OCI-LY1 (cell line): ENCODE measurements around the gene SLC1A4.
"Not testable (repeated sequence)": the region's sequence is repeated elsewhere in the genome, so short reads cannot be mapped to it uniquely, and the experiment has no call there.

Experiments
- H2AFZ ChIP-seq: fragments of 200-600 bp; sonication (generic), shearing (Covaris generic); 2 replicates; pipeline ENCODE4 v1.6.0; 2014; ENCODE audit warnings: antibody characterized with exemption, mild to moderate bottlenecking, low read length
- H3F3A ChIP-seq: fragments of 200-600 bp; sonication (generic), shearing (Covaris generic); 2 replicates; pipeline ENCODE4 v1.6.0; 2014; ENCODE audit warnings: mild to moderate bottlenecking, antibody characterized with exemption, low read length, moderate library complexity; ENCODE audit not compliant: insufficient read depth
- H3K27ac ChIP-seq: fragments of 200-600 bp; sonication (generic); 2 replicates; pipeline ENCODE4 v1.5.1; 2014; ENCODE audit warnings: low read length, mixed run types, mild to moderate bottlenecking, low read depth; ENCODE audit not compliant: poor library complexity, severe bottlenecking
- H3K27me3 ChIP-seq: fragments of 200-600 bp; sonication (generic); 2 replicates; pipeline ENCODE4 v1.6.0; 2014; ENCODE audit warnings: antibody characterized with exemption, mild to moderate bottlenecking, low read length, moderate library complexity; ENCODE audit not compliant: insufficient read depth
- H3K36me3 ChIP-seq: fragments of 200-600 bp; sonication (generic); 2 replicates; pipeline ENCODE4 v1.6.1; 2014; ENCODE audit warnings: mild to moderate bottlenecking, antibody characterized with exemption, low read length, moderate library complexity, mixed read lengths; ENCODE audit not compliant: insufficient read depth
- H3K4me1 ChIP-seq: fragments of 200-600 bp; sonication (generic); 2 replicates; pipeline ENCODE4 v1.5.1; 2014; ENCODE audit warnings: mild to moderate bottlenecking, low read length, moderate library complexity; ENCODE audit not compliant: insufficient read depth, severe bottlenecking
- H3K4me2 ChIP-seq: fragments of 200-600 bp; sonication (generic), shearing (Covaris generic); 2 replicates; pipeline ENCODE4 v1.6.1; 2014; ENCODE audit warnings: low read length
- H3K4me3 ChIP-seq: fragments of 200-600 bp; sonication (generic); 2 replicates; pipeline ENCODE4 v1.5.1; 2014; ENCODE audit warnings: low read length, low read depth, mild to moderate bottlenecking, mixed read lengths; ENCODE audit not compliant: poor library complexity, severe bottlenecking
- H3K79me2 ChIP-seq: fragments of 200-600 bp; shearing (Covaris generic); 2 replicates; pipeline ENCODE4 v1.6.1; 2016; ENCODE audit warnings: mixed run types, low read length, mixed read lengths; ENCODE audit not compliant: insufficient read depth
- H3K9ac ChIP-seq: fragments of 200-600 bp; sonication (generic), shearing (Covaris generic); 2 replicates; pipeline ENCODE4 v1.6.1; 2014; ENCODE audit warnings: mild to moderate bottlenecking, low read length, mixed read lengths
- H3K9me2 ChIP-seq: fragments of 200-600 bp; sonication (generic), shearing (Covaris generic); 2 replicates; pipeline ENCODE4 v1.6.1; 2014; ENCODE audit warnings: low read depth, mild to moderate bottlenecking, low read length, mixed read lengths
- H3K9me3 ChIP-seq: fragments of 200-600 bp; shearing (Covaris generic); 2 replicates; pipeline ENCODE4 v1.6.1; 2014; ENCODE audit warnings: low read length, mixed read lengths
- H4K20me1 ChIP-seq: fragments of 200-600 bp; sonication (generic), shearing (Covaris generic); 2 replicates; pipeline ENCODE4 v1.6.0; 2016; ENCODE audit warnings: mild to moderate bottlenecking, low read length; ENCODE audit not compliant: insufficient read depth
- EZH2 ChIP-seq: fragments of 200-600 bp; sonication (generic), shearing (Covaris generic); IDR thresholded peaks from 2 replicates; pipeline ENCODE4 v1.8.0; 2017; ENCODE audit warnings: borderline replicate concordance, mixed run types, mild to moderate bottlenecking, antibody characterized with exemption, low read length, moderate library complexity, mixed read lengths
- TF ChIP-seq, protein P1 (sequence below): fragments of 200-600 bp; sonication (generic), shearing (Covaris generic); IDR thresholded peaks from 2 replicates; pipeline ENCODE4 v1.5.1; 2017; ENCODE audit warnings: mild to moderate bottlenecking, antibody characterized with exemption, low read length, moderate library complexity, mixed read lengths

SLC1A4 gene

GRCh38 chr2:64958556-64958955 is 30.6 kb upstream of the SLC1A4 start:
- H3K9me3 ChIP-seq: peaks cover 7% of the 10 kb centered on the region
- no peaks in the 10 kb centered on the region for H4K20me1 ChIP-seq
- peaks cover 5% of the 10 kb centered on the region for H3K4me1 ChIP-seq
- H3K27me3 ChIP-seq: no peaks in the 10 kb centered on the region
- no peaks in the 10 kb centered on the region for H3K36me3 ChIP-seq
- H3K27ac ChIP-seq: no peak overlapping the region
- no peak overlapping the region for H3K9ac ChIP-seq
- no peak overlapping the region for H2AFZ ChIP-seq
- no peak for TF ChIP-seq EZH2
- TF ChIP-seq, protein P1, sequence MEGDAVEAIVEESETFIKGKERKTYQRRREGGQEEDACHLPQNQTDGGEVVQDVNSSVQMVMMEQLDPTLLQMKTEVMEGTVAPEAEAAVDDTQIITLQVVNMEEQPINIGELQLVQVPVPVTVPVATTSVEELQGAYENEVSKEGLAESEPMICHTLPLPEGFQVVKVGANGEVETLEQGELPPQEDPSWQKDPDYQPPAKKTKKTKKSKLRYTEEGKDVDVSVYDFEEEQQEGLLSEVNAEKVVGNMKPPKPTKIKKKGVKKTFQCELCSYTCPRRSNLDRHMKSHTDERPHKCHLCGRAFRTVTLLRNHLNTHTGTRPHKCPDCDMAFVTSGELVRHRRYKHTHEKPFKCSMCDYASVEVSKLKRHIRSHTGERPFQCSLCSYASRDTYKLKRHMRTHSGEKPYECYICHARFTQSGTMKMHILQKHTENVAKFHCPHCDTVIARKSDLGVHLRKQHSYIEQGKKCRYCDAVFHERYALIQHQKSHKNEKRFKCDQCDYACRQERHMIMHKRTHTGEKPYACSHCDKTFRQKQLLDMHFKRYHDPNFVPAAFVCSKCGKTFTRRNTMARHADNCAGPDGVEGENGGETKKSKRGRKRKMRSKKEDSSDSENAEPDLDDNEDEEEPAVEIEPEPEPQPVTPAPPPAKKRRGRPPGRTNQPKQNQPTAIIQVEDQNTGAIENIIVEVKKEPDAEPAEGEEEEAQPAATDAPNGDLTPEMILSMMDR: no peak
- H3K79me2 ChIP-seq: no peaks in the 10 kb centered on the region
- H3K4me2 ChIP-seq: no peak overlapping the region
- no peaks in the 10 kb centered on the region for H3K9me2 ChIP-seq
- H3K4me3 ChIP-seq: no peak overlapping the region
- no peaks in the 10 kb centered on the region for H3F3A ChIP-seq

DNA sequence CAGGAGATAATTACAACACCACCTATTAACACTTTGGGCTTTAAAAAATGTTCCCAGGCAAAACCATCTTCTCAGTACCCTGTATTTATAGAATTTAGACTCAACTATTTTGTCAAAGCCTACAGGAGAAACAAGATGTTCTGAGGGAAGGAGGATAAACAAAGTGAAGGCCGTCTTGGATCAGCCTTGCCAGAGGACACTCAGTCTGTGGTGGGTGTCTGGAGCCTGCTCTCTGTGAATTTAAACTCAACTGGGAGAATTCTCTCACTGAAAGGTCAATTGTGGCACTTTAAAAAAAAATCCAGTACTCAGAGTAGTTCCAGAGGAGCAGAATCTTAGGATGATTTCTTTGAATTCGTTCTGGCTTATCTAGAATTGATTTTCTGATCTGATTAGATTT is 28.4 kb upstream of the SLC1A4 start:
- no peaks in the 10 kb centered on the region for H3K79me2 ChIP-seq
- no peaks in the 10 kb centered on the region for H3K36me3 ChIP-seq
- no peak overlapping the region for H2AFZ ChIP-seq
- no peaks in the 10 kb centered on the region for H3K9me2 ChIP-seq
- H4K20me1 ChIP-seq: no peaks in the 10 kb centered on the region
- TF ChIP-seq, protein P1: no peak
- TF ChIP-seq EZH2: no peak
- H3K4me2 ChIP-seq: no peak overlapping the region
- H3K4me3 ChIP-seq: no peak overlapping the region
- no peak overlapping the region for H3K27ac ChIP-seq
- no peaks in the 10 kb centered on the region for H3K27me3 ChIP-seq
- H3K4me1 ChIP-seq: peaks cover 5% of the 10 kb centered on the region
- peaks cover 2% of the 10 kb centered on the region; the same call in 1 of the 2 replicates for H3K9me3 ChIP-seq
- no peaks in the 10 kb centered on the region for H3F3A ChIP-seq
- H3K9ac ChIP-seq: no peak overlapping the region

- not testable (repeated sequence) for H4K20me1 ChIP-seq, H3K4me3 ChIP-seq, H3K79me2 ChIP-seq, H3K9me3 ChIP-seq, H3K27ac ChIP-seq, H3K4me1 ChIP-seq, H3K9me2 ChIP-seq, H3K4me2 ChIP-seq, H2AFZ ChIP-seq, H3K27me3 ChIP-seq, H3K36me3 ChIP-seq, H3F3A ChIP-seq, H3K9ac ChIP-seq
Measured at GRCh38 chr2:64963138-64963537, 26.1 kb upstream of the SLC1A4 start.

DNA sequence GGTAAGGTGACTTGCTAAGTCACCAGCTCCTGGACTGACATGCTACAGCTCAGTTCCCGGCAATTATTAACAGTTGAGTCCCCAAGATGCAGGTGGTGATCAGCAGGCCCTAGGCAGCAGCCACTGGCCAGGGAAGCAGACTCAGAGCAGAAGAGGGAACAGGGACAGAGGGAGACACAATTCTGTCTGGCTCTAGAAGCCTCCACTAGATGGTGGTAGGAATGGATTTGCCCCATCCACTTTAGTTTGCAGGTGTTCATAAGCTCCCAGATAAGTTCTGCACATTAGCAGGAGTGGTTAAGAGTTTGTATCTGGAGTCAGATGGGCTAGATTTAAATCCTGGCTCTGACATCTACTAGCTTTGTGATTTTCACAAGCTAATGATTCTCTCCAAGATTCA is 25.5 kb upstream of the SLC1A4 start:
- no peaks in the 10 kb centered on the region for H3K36me3 ChIP-seq
- no peaks in the 10 kb centered on the region for H3K27me3 ChIP-seq
- no peaks in the 10 kb centered on the region for H3K79me2 ChIP-seq
- H3K4me3 ChIP-seq: no peak overlapping the region
- no peaks in the 10 kb centered on the region for H3K4me1 ChIP-seq
- H3K9me2 ChIP-seq: no peaks in the 10 kb centered on the region
- TF ChIP-seq, protein P1: no peak
- TF ChIP-seq EZH2: no peak
- no peak overlapping the region for H3K9ac ChIP-seq
- no peak overlapping the region for H3K27ac ChIP-seq
- H3F3A ChIP-seq: no peaks in the 10 kb centered on the region
- no peak overlapping the region for H3K4me2 ChIP-seq
- no peak overlapping the region for H2AFZ ChIP-seq
- no peaks in the 10 kb centered on the region for H3K9me3 ChIP-seq
- H4K20me1 ChIP-seq: no peaks in the 10 kb centered on the region
